ENCODE measurements around the gene MOCS2. TPM values are rescaled to one million over a fixed set of nuclear protein-coding genes. Genes with fewer than 3 reads are reported as not detected.

Gene MOCS2
- total RNA-seq, 4 donors from 2014 or later, result 11.8 to 49.5 (median 41.3) TPM

GRCh38 chr5:53063176-53063575 is 46.4 kb downstream of the MOCS2 start:
- intact Hi-C loops (cut with DNase I; ENCODE audit: low total_unique reads), result no loop called here
- no peak overlapping the region for H3K4me3 ChIP-seq
- no peaks in the 10 kb centered on the region for H3K9me3 ChIP-seq
- DNase-seq, result no peak
- no peak overlapping the region for H3K27ac ChIP-seq
- TF ChIP-seq POLR2A (IDR thresholded peaks at IDR 0.05), result no peak
- TF ChIP-seq, protein P1, sequence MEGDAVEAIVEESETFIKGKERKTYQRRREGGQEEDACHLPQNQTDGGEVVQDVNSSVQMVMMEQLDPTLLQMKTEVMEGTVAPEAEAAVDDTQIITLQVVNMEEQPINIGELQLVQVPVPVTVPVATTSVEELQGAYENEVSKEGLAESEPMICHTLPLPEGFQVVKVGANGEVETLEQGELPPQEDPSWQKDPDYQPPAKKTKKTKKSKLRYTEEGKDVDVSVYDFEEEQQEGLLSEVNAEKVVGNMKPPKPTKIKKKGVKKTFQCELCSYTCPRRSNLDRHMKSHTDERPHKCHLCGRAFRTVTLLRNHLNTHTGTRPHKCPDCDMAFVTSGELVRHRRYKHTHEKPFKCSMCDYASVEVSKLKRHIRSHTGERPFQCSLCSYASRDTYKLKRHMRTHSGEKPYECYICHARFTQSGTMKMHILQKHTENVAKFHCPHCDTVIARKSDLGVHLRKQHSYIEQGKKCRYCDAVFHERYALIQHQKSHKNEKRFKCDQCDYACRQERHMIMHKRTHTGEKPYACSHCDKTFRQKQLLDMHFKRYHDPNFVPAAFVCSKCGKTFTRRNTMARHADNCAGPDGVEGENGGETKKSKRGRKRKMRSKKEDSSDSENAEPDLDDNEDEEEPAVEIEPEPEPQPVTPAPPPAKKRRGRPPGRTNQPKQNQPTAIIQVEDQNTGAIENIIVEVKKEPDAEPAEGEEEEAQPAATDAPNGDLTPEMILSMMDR (IDR thresholded peaks at IDR 0.05), result no peak
- H3K36me3 ChIP-seq, result no peaks in the 10 kb centered on the region
- no peaks in the 10 kb centered on the region for H3K27me3 ChIP-seq
- H3K4me1 ChIP-seq, result no peaks in the 10 kb centered on the region

DNA sequence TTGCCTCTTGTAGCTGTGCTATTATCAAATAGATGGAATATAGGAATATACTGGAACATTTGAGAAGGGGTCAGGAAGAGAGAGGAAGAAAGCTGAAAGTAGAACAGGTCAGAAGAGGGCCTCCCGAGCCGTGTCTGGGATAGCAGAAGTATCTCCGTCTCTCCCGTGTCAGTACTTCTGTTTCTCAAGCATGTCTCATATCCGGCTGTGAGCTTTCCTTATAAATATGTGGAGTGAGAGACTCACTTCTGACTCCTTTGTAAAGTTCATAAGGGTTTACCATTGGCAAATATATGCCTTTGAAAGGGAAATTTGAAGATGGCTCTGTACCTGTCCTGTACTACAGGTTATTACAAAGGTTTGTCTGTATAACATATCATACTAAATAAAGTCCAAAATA is 50.3 kb downstream of the MOCS2 start:
- Histone ChIP-seq H3K4me3 (no peak overlapping the region), H3K36me3 (no peaks in the 10 kb centered on the region), H3K27ac (no peak overlapping the region), H3K9me3 (no peaks in the 10 kb centered on the region), H3K4me1 (no peaks in the 10 kb centered on the region), H3K27me3 (no peaks in the 10 kb centered on the region)
- TF ChIP-seq, protein P1 (IDR thresholded peaks at IDR 0.05), result no peak
- no peak for TF ChIP-seq POLR2A (IDR thresholded peaks at IDR 0.05)
- DNase-seq, result no peak
- intact Hi-C loops (cut with DNase I; ENCODE audit: low total_unique reads), result no loop called here

DNA sequence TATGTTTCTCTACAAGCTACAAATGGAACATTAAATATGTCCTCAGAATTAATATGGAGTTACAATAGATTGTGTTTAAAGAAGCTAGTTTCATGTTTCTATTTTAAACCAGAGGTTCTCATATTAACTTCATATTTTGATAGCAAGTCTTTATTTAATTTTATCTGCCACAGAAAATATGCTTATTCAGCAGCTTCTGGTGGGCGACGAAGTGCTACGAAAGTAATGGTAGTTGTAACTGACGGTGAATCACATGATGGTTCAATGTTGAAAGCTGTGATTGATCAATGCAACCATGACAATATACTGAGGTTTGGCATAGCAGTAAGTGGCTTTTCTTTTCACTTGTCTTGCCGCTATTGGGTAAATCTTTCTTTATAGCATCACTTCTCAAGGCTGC is 54.2 kb downstream of the MOCS2 start:
- Histone ChIP-seq H3K9me3 (no peaks in the 10 kb centered on the region), H3K27me3 (no peaks in the 10 kb centered on the region), H3K4me3 (no peak overlapping the region), H3K36me3 (no peaks in the 10 kb centered on the region), H3K4me1 (no peaks in the 10 kb centered on the region), H3K27ac (no peak overlapping the region)
- TF ChIP-seq, protein P1 (IDR thresholded peaks at IDR 0.05), result no peak
- DNase-seq, result no peak
- intact Hi-C loops (cut with DNase I; ENCODE audit: low total_unique reads), result no loop called here

DNA sequence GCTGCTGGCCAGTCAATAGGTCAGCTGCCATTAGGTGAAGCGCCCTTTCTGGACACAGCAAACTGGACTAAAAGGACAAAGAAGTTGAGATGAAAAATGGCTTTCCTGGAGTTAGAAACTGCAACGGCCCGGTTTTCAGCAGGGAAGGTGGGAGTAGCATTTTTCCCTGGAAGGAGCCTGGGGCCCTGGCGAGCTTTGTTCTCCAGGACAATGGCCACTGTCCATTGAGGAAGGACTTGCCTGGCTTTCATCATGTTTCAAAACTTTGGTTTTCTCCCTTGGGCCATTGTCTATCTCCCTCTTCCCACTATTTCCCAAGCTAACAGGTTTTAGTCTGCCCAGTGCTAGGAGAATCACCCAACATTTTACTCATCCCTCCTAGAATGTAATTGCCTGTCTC is 56.2 kb downstream of the MOCS2 start:
- intact Hi-C loops (cut with DNase I; ENCODE audit: low total_unique reads), result no loop called here
- Histone ChIP-seq H3K27ac (no peak overlapping the region), H3K27me3 (no peaks in the 10 kb centered on the region), H3K9me3 (no peaks in the 10 kb centered on the region), H3K4me1 (no peaks in the 10 kb centered on the region), H3K4me3 (no peak overlapping the region), H3K36me3 (no peaks in the 10 kb centered on the region)
- no peak for DNase-seq
- TF ChIP-seq POLR2A (IDR thresholded peaks at IDR 0.05), result no peak
- TF ChIP-seq, protein P1 (IDR thresholded peaks at IDR 0.05), result no peak

- TF ChIP-seq, protein P1 (IDR thresholded peaks at IDR 0.05), result no peak
- TF ChIP-seq POLR2A (IDR thresholded peaks at IDR 0.05), result no peak
- H3K36me3 ChIP-seq, result no peaks in the 10 kb centered on the region
- H3K27me3 ChIP-seq, result no peaks in the 10 kb centered on the region
- no peaks in the 10 kb centered on the region for H3K9me3 ChIP-seq
- no peaks in the 10 kb centered on the region for H3K4me1 ChIP-seq
- DNase-seq, result no peak
- no peak overlapping the region for H3K27ac ChIP-seq
- H3K4me3 ChIP-seq, result no peak overlapping the region
- intact Hi-C loops (cut with DNase I; ENCODE audit: low total_unique reads), result no loop called here
Observed at GRCh38 chr5:53052499-53052898, 57.1 kb downstream of the MOCS2 start.

All from uterus (tissue), 4 donors.